Head of caudate nucleus (tissue), 42 donors: ENCODE results near the gene ZNF211.

Experiments
- DNase-seq, 42 donors: peaks; one replicate each; pipeline versions ENCODE4 v3.0.0 to v3.0.0-alpha.2; 2020 to 2021; ENCODE audit warnings: mixed read lengths in 7 of 42
- intact Hi-C: fragments of 100-400 bp; cut with DNase I; formaldehyde crosslinking; loops from one replicate; pipeline ENCODE4 v1.15.0; 2022

Gene ZNF211

GRCh38 chr19:57648331-57649003 is 15.5 kb downstream of the ZNF211 start:
- peak in 9 of 42 donors; percentile 7 to 56 (median 25) for DNase-seq
- intact Hi-C loops: no loop called here

DNA sequence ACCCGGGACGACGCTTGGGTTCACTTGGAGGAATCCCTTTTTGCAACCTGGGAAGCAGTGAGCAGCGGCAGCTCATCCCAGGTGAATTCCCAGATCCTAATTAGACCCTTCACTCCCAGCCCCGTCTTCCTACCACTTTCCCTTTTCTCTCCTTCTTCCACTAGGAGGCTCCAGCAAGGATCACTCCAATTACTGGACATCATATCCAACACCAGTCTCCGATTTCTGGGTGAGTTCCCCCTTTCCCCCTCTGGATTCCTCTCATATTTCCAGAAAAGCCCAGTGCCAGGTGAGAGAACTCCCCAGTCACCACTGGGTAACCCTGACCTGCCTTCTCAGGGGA is 18.7 kb downstream of the ZNF211 start:
- DNase-seq: no peak
- intact Hi-C loops: no loop called here

DNA sequence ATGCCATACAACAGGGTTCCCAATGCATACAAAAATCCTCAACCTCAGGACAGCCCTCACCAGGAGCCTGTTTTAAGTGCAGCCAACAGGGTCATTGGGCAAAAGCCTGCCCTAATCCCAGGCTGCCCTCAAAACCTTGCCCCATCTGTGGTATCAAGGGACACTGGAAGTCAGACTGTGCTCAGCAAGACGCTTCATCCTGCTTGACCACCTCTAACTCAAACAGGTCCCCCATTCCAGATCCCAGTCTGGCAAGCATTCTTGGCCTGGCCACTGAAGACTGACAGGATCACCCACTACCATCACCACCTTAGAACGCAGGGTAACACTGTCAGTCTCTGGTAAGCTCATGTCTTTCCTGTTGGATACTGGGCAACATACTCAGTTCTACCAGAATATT is 20.7 kb downstream of the ZNF211 start:
- intact Hi-C loops: no loop called here
- DNase-seq: no peak

DNA sequence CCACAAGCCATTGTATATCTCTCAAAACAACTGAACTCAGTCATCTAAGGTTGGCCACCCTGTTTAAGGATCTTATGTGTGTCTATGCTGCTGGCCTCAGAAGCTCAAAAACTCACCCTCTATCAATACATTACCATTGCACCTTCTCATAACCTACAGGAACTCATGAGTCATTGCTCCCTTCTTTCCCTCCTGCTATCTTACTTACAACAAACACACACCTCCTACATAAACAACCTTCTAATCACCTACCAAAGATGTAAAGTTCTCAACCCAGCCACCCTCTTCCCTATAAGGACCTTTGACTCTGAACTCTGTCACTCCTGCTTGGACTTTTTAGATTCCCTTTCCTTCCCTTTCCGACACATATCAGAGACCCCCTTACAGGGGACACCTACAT is 22.5 kb downstream of the ZNF211 start:
- intact Hi-C loops: no loop called here
- no peak for DNase-seq

GRCh38 chr19:57656346-57656745 is 23.4 kb downstream of the ZNF211 start:
- no peak for DNase-seq
- intact Hi-C loops: no loop called here

DNA sequence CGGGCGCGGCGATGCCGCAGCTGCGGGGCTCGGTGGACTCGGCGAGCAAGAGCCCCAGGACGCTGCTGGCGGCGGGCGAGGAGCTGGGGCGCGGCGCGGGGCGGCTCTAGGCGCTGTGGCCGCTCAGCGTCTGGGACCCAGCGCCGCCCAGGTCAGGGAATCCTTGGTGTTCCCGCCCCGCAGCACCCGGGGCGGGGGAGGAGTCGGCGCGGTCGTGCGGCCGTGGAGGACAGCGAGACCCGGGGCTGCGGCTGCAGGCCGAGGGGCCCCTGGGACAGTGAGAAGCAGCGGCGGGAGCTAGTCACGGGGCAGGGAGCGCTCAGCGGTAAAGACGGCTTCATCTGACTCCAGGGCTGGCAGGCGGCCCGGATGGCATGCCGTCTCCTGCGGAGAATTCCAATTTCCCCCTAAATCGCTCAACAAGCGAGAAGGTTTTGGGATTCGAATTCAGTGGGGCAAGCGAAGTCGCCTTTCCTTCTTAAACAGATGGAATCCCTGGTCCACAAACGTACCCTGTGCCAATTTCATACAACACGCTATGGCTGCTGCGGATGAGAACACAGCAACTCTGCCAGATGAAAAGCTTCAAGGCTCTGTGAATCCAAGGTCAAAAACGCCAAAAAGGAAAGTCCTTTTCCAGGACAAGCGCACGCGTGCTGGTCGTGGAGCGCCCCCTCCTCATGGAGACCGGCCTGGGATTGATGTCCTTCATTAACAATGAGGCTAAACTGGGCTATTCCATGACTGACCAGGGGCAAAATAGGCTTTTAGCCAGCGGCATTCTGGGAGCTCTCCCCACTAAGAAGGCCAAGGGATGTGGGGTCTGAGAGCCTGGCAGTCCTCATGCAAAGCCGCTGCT is 31.5 kb downstream of the ZNF211 start:
- peak in 41 of 42 donors; percentile 12 to 75 (median 52) for DNase-seq
- intact Hi-C loops: no loop called here

GRCh38 chr19:57665261-57665806 is 32.4 kb downstream of the ZNF211 start:
- peak in 35 of 42 donors; percentile 6 to 67 (median 32) for DNase-seq
- intact Hi-C loops: no loop called here

GRCh38 chr19:57667228-57667627 is 34.3 kb downstream of the ZNF211 start:
- DNase-seq: no peak
- intact Hi-C loops: no loop called here

- intact Hi-C loops: no loop called here
- no peak for DNase-seq
These were observed 35.7 kb downstream of the ZNF211 start, which contains the start of gene ZSCAN4 for GRCh38 chr19:57668635-57669034. ZSCAN4 (plus strand) TSS chr19:57668935; CDS start chr19:57676146, 7,211 bp downstream.

DNA sequence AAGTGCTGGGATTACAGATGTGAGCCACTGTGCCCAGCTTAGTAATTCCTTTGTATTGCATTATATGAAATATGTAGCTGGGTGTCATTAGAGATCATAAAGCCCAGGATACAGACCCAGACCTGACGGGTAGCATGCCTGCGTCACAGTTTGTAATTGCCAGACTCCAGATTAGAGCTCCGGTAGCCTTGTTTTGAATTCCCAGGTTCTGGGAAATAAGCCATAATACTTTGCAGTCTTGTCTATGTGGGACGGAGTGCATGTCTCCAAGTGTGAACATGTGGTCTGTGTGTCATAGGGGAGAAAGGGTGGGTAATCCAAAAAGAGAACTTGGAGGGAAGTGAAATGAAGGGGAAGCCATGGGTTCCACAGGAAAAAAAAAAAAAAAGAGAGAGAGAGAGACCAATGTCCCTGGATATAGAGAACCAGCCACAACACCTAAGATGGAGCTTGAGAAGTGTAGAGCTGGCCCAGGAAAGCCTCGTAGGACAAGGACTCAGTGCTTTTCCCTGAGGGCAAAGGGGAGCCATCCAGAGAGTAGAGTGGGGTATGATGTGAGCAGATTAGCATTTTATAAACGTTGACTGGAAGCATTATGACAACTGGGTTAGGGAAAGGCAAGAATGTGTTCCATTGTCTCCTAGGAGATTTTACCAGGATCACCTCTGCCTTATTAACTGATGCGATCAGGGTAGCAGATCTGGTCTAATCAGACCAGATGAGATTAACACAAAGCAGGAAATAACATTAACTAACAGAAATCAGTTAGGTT is 38.3 kb downstream of the ZNF211 start:
- DNase-seq: no peak
- intact Hi-C loops: no loop called here

DNA sequence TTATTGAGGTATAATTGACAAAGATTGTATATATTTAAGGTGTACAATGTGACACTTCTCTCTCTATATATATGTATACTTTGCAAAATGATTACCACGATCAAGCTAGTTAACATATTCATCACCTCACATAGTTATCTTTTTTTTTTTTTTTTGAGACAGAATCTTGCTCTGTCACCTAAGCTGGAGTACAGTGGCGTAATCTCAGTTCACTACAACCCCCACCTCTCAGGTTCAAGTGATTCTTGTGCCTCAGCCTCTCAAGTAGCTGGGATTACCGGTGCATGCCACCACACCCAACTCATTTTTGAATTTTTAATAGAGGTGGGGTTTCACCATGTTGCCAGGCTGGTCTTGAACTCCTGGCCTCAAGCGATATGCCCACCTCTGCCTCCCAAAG is 39.5 kb downstream of the ZNF211 start:
- intact Hi-C loops: no loop called here
- no peak for DNase-seq

- intact Hi-C loops: no loop called here
- no peak for DNase-seq
These were observed 42.9 kb downstream of the ZNF211 start for GRCh38 chr19:57675881-57676280.

GRCh38 chr19:57682226-57682766 is 49.3 kb downstream of the ZNF211 start:
- intact Hi-C loops: loop anchor here (10.0 kb wide), 1 partner anchor 77 kb away; no protein-coding TSS in a partner anchor
- DNase-seq: no peak

DNA sequence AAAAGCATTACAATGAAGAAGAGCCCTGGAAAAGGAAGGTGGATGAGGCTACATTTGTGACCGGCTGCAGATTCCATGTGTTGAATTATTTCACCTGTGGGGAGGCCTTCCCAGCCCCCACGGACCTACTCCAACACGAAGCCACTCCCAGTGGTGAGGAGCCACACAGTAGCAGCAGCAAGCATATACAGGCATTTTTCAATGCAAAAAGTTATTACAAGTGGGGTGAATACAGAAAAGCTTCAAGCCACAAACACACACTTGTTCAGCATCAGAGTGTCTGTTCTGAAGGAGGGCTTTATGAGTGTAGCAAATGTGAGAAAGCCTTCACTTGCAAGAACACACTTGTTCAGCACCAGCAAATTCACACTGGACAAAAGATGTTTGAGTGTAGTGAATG is 53.8 kb downstream of the ZNF211 start:
- DNase-seq: no peak
- intact Hi-C loops: loop anchor here (10.0 kb wide), 1 partner anchor 82 kb away; no protein-coding TSS in a partner anchor

- intact Hi-C loops: loop anchor here (10.0 kb wide), 1 partner anchor 83 kb away; no protein-coding TSS in a partner anchor
- no peak for DNase-seq
These were observed 54.5 kb downstream of the ZNF211 start for GRCh38 chr19:57687363-57688010.

- intact Hi-C loops: loop anchor here (10.0 kb wide), 1 partner anchor 83 kb away; no protein-coding TSS in a partner anchor
- no peak for DNase-seq
These were observed 55.2 kb downstream of the ZNF211 start for GRCh38 chr19:57688011-57688763.

DNA sequence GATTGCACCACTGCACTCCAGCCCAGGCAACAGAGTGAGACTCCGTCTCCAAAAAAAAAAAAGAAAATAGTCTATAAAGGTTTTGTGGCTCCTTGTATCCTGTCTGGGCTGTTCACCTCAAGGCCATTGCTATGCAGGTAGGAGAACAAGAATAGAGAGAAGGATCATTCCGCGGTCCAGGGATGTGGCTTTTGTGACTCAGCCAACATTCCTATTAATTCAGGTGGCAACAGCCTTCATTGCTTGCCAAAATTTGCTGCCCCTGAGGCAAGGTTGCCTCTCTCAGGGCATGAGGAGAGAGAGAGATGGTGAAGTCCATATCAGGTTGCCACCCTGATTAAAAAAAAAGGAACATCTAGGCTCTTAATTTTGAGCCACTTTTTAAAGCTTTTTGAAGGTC is 56.8 kb downstream of the ZNF211 start:
- intact Hi-C loops: loop anchor here (10.0 kb wide), 1 partner anchor 85 kb away; no protein-coding TSS in a partner anchor
- no peak for DNase-seq
